OCI-LY7 (cell line): ENCODE data around the gene PLXNA1.

Source experiments
- EZH2phosphoT487 ChIP-seq: fragments of 200-600 bp; sonication (generic); IDR thresholded peaks from 2 replicates; pipeline ENCODE4 v1.6.1; 2018; ENCODE audit warnings: low read depth, borderline replicate concordance, mild to moderate bottlenecking, mixed run types, antibody characterized with exemption, low read length, moderate library complexity, mixed read lengths
- TF ChIP-seq, protein P1 (sequence below): fragments of 200-600 bp; sonication (generic); conservative IDR thresholded peaks from 2 replicates; pipeline ENCODE4 v1.5.1; 2014; ENCODE audit warnings: mild to moderate bottlenecking, antibody characterized with exemption, low read length, moderate library complexity, mixed read lengths

GRCh38 chr3:126999383-126999782, 16.5 kb downstream of the PLXNA1 start:
- TF ChIP-seq, protein P1, sequence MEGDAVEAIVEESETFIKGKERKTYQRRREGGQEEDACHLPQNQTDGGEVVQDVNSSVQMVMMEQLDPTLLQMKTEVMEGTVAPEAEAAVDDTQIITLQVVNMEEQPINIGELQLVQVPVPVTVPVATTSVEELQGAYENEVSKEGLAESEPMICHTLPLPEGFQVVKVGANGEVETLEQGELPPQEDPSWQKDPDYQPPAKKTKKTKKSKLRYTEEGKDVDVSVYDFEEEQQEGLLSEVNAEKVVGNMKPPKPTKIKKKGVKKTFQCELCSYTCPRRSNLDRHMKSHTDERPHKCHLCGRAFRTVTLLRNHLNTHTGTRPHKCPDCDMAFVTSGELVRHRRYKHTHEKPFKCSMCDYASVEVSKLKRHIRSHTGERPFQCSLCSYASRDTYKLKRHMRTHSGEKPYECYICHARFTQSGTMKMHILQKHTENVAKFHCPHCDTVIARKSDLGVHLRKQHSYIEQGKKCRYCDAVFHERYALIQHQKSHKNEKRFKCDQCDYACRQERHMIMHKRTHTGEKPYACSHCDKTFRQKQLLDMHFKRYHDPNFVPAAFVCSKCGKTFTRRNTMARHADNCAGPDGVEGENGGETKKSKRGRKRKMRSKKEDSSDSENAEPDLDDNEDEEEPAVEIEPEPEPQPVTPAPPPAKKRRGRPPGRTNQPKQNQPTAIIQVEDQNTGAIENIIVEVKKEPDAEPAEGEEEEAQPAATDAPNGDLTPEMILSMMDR = no peak
- TF ChIP-seq EZH2phosphoT487 = no peak
